ENCODE measurements around the gene HRH2. TPM values are rescaled to one million over a fixed set of nuclear protein-coding genes. Genes with fewer than 3 reads are reported as not detected.

HRH2 gene
- polyA plus RNA-seq, 1 donor (not counting 4 experiments of a cell fraction or from before 2014, with no cell fraction given): not detected

- Histone ChIP-seq H3K27ac (ENCODE audit: control insufficient read depth, insufficient read depth, low read length) (no peak overlapping the region), H3K9ac (ENCODE audit: control insufficient read depth, extremely low read depth, insufficient read depth, low read length) (no peak overlapping the region), H3K36me3 (ENCODE audit: control insufficient read depth in 2 of 2, extremely low read depth in 1 of 2, insufficient read depth in 2 of 2, low read length in 2 of 2) (no peaks in the 10 kb centered on the region), H3K4me1 (ENCODE audit: control insufficient read depth, extremely low read depth, insufficient read depth, low read length) (no peaks in the 10 kb centered on the region), H3K4me3 (ENCODE audit: control insufficient read depth in 2 of 3, extremely low read depth in 1 of 3, insufficient read depth in 2 of 3, low read depth in 1 of 3, low read length in 3 of 3) (no peak overlapping the region), H3K9me3 (ENCODE audit: control insufficient read depth, low read depth, low read length) (no peaks in the 10 kb centered on the region), H3K27me3 (ENCODE audit: control insufficient read depth, extremely low read depth, insufficient read depth, low read length) (no peaks in the 10 kb centered on the region), H3K9me1 (ENCODE audit: control insufficient read depth, extremely low read depth, insufficient read depth, low read length) (no peaks in the 10 kb centered on the region), H3K4me2 (ENCODE audit: control insufficient read depth, extremely low read depth, insufficient read depth, low read depth, low read length) (no peak overlapping the region), H2AFZ (ENCODE audit: control insufficient read depth, low read length) (no peak overlapping the region), H4K20me1 (ENCODE audit: control insufficient read depth, extremely low read depth, insufficient read depth, low read length) (no peaks in the 10 kb centered on the region), H3K79me2 (ENCODE audit: control insufficient read depth, insufficient read depth, low read length) (no peaks in the 10 kb centered on the region)
- DNase-seq (ENCODE audit: low read depth, low spot score) (no peak), FAIRE-seq (no peak)
- dilution Hi-C loops (cut with MboI; ENCODE audit: extremely low pct_ligation_motif_present, low sequenced_read_pairs): no loop called here
- TF ChIP-seq CTCF (optimal IDR thresholded peaks at IDR 0.05 in 1 of 3, IDR thresholded peaks at IDR 0.05 in 1 of 3, conservative IDR thresholded peaks at IDR 0.05 in 1 of 3; ENCODE audit: extremely low read depth in 1 of 3, insufficient read depth in 2 of 3, low read length in 3 of 3): no peak
- TF ChIP-seq EZH2 (IDR thresholded peaks at IDR 0.05; ENCODE audit: low read length): no peak
These were observed 58.0 kb downstream of the HRH2 start for GRCh38 chr5:175715627-175716522.

GRCh38 chr5:175717837-175718236 lies 60.0 kb downstream of the HRH2 start:
- H3K4me2 ChIP-seq (ENCODE audit: control insufficient read depth, extremely low read depth, insufficient read depth, low read depth, low read length): no peak overlapping the region
- no peaks in the 10 kb centered on the region for H3K4me1 ChIP-seq (ENCODE audit: control insufficient read depth, extremely low read depth, insufficient read depth, low read length)
- no peaks in the 10 kb centered on the region for H3K9me3 ChIP-seq (ENCODE audit: control insufficient read depth, low read depth, low read length)
- no peak for FAIRE-seq
- TF ChIP-seq CTCF (optimal IDR thresholded peaks at IDR 0.05 in 1 of 3, IDR thresholded peaks at IDR 0.05 in 1 of 3, conservative IDR thresholded peaks at IDR 0.05 in 1 of 3; ENCODE audit: extremely low read depth in 1 of 3, insufficient read depth in 2 of 3, low read length in 3 of 3): no peak
- no peak for TF ChIP-seq EZH2 (IDR thresholded peaks at IDR 0.05; ENCODE audit: low read length)
- no peak for DNase-seq (ENCODE audit: low read depth, low spot score)
- no peaks in the 10 kb centered on the region for H3K36me3 ChIP-seq (ENCODE audit: control insufficient read depth in 2 of 2, extremely low read depth in 1 of 2, insufficient read depth in 2 of 2, low read length in 2 of 2)
- no peak overlapping the region for H3K9ac ChIP-seq (ENCODE audit: control insufficient read depth, extremely low read depth, insufficient read depth, low read length)
- no peak overlapping the region for H3K27ac ChIP-seq (ENCODE audit: control insufficient read depth, insufficient read depth, low read length)
- H2AFZ ChIP-seq (ENCODE audit: control insufficient read depth, low read length): no peak overlapping the region
- H3K4me3 ChIP-seq (ENCODE audit: control insufficient read depth in 2 of 3, extremely low read depth in 1 of 3, insufficient read depth in 2 of 3, low read depth in 1 of 3, low read length in 3 of 3): no peak overlapping the region
- H3K9me1 ChIP-seq (ENCODE audit: control insufficient read depth, extremely low read depth, insufficient read depth, low read length): no peaks in the 10 kb centered on the region
- dilution Hi-C loops (cut with MboI; ENCODE audit: extremely low pct_ligation_motif_present, low sequenced_read_pairs): no loop called here
- H4K20me1 ChIP-seq (ENCODE audit: control insufficient read depth, extremely low read depth, insufficient read depth, low read length): no peaks in the 10 kb centered on the region
- no peaks in the 10 kb centered on the region for H3K79me2 ChIP-seq (ENCODE audit: control insufficient read depth, insufficient read depth, low read length)
- H3K27me3 ChIP-seq (ENCODE audit: control insufficient read depth, extremely low read depth, insufficient read depth, low read length): no peaks in the 10 kb centered on the region
